ENCODE results near the gene MRC1. TPM values are rescaled to one million over a fixed set of nuclear protein-coding genes. Genes with fewer than 3 reads are reported as not detected.

The MRC1 gene
- total and polyA plus RNA-seq, 2 experiments from 2014 or later: not detected

GRCh38 chr10:17768496-17768895, 40.7 kb upstream of the MRC1 start:
- Histone ChIP-seq H3K4me2 (ENCODE audit: unreplicated experiment) (no peak overlapping the region), H3K27me3 (replicated peaks; ENCODE audit: insufficient read depth) (no peaks in the 10 kb centered on the region), H4K20me1 (ENCODE audit: insufficient read depth) (no peaks in the 10 kb centered on the region), H2AFZ (no peak overlapping the region), H3K4me3 (no peak overlapping the region), H3K36me3 (ENCODE audit: low read depth) (no peaks in the 10 kb centered on the region), H3K9ac (no peak overlapping the region), H3K79me2 (ENCODE audit: insufficient read depth) (no peaks in the 10 kb centered on the region), H3F3A (ENCODE audit: insufficient read depth) (peaks cover 5% of the 10 kb centered on the region; the same call in 1 of the 2 replicates), H3K9me2 (ENCODE audit: insufficient read depth) (no peaks in the 10 kb centered on the region), H3K4me1 (ENCODE audit: insufficient read depth) (peaks cover 10% of the 10 kb centered on the region), H3K27ac (no peak overlapping the region), H3K9me3 (ENCODE audit: low read depth) (no peaks in the 10 kb centered on the region)
- no peak for DNase-seq
- no peak for TF ChIP-seq EZH2 (IDR thresholded peaks at IDR 0.05; ENCODE audit: insufficient read depth, poor library complexity, severe bottlenecking)
- no peak for TF ChIP-seq EZH2phosphoT487 (IDR thresholded peaks at IDR 0.05; ENCODE audit: insufficient read depth, low read depth)
- in situ Hi-C loops (cut with MboI): no loop called here
- 94 to 97% methylated on average over 5 of the region's 5 CpGs for WGBS, 2 experiments (ENCODE audit: low coverage in 1 of 2, low lambda C conversion rate in 2 of 2, missing lambda C conversion rate in 2 of 2)

GRCh38 chr10:17768957-17769356, 40.2 kb upstream of the MRC1 start:
- Histone ChIP-seq H3K4me1 (ENCODE audit: insufficient read depth) (peaks cover 10% of the 10 kb centered on the region), H3K79me2 (ENCODE audit: insufficient read depth) (no peaks in the 10 kb centered on the region), H3K9me2 (ENCODE audit: insufficient read depth) (no peaks in the 10 kb centered on the region), H3K4me2 (ENCODE audit: unreplicated experiment) (no peak overlapping the region), H4K20me1 (ENCODE audit: insufficient read depth) (no peaks in the 10 kb centered on the region), H3K27ac (no peak overlapping the region), H3K9ac (no peak overlapping the region), H3K4me3 (no peak overlapping the region), H3K27me3 (replicated peaks; ENCODE audit: insufficient read depth) (no peaks in the 10 kb centered on the region), H3F3A (ENCODE audit: insufficient read depth) (peaks cover 5% of the 10 kb centered on the region; the same call in 1 of the 2 replicates), H2AFZ (no peak overlapping the region), H3K9me3 (ENCODE audit: low read depth) (no peaks in the 10 kb centered on the region), H3K36me3 (ENCODE audit: low read depth) (no peaks in the 10 kb centered on the region)
- WGBS, 2 experiments (ENCODE audit: low coverage in 1 of 2, low lambda C conversion rate in 2 of 2, missing lambda C conversion rate in 2 of 2): 46 to 47% methylated on average over 5 of the region's 5 CpGs
- peak; percentile 47 for DNase-seq
- in situ Hi-C loops (cut with MboI): no loop called here
- TF ChIP-seq EZH2 (IDR thresholded peaks at IDR 0.05; ENCODE audit: insufficient read depth, poor library complexity, severe bottlenecking) (no peak), EZH2phosphoT487 (IDR thresholded peaks at IDR 0.05; ENCODE audit: insufficient read depth, low read depth) (no peak)

- no peak for DNase-seq
- 78 to 86% methylated on average over 4 of the region's 4 CpGs for WGBS, 2 experiments (ENCODE audit: low coverage in 1 of 2, low lambda C conversion rate in 2 of 2, missing lambda C conversion rate in 2 of 2)
- peaks cover 5% of the 10 kb centered on the region; the same call in 1 of the 2 replicates for H3F3A ChIP-seq (ENCODE audit: insufficient read depth)
- no peak overlapping the region for H3K4me3 ChIP-seq
- H3K36me3 ChIP-seq (ENCODE audit: low read depth): no peaks in the 10 kb centered on the region
- no peak for TF ChIP-seq EZH2 (IDR thresholded peaks at IDR 0.05; ENCODE audit: insufficient read depth, poor library complexity, severe bottlenecking)
- no peak for TF ChIP-seq EZH2phosphoT487 (IDR thresholded peaks at IDR 0.05; ENCODE audit: insufficient read depth, low read depth)
- H3K9ac ChIP-seq: no peak overlapping the region
- H4K20me1 ChIP-seq (ENCODE audit: insufficient read depth): no peaks in the 10 kb centered on the region
- H3K9me3 ChIP-seq (ENCODE audit: low read depth): no peaks in the 10 kb centered on the region
- no peaks in the 10 kb centered on the region for H3K27me3 ChIP-seq (replicated peaks; ENCODE audit: insufficient read depth)
- no peak overlapping the region for H2AFZ ChIP-seq
- in situ Hi-C loops (cut with MboI): no loop called here
- H3K27ac ChIP-seq: no peak overlapping the region
- no peaks in the 10 kb centered on the region for H3K9me2 ChIP-seq (ENCODE audit: insufficient read depth)
- peaks cover 10% of the 10 kb centered on the region for H3K4me1 ChIP-seq (ENCODE audit: insufficient read depth)
- H3K4me2 ChIP-seq (ENCODE audit: unreplicated experiment): no peak overlapping the region
- H3K79me2 ChIP-seq (ENCODE audit: insufficient read depth): no peaks in the 10 kb centered on the region
Measured at GRCh38 chr10:17771017-17771416, 38.1 kb upstream of the MRC1 start.

DNA sequence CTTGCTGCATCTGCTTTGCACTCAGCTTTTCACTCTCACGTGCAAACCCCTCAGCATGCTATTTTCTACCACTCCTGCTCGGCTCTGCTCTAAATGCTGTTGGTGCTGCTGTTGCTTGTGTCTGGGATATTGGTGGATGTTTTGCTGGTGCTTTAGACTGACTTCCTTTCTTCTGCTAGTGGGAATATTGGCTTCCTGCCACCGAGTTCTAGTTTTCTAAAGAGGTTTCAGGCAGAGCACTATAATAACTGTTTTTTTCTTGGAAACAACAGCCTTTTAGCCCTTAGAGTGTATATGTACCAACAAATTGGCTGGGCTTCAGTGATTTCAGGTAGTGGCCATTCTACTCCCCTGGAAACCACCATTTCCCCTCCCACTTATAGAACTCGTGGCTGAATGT, 29.4 kb upstream of the MRC1 start:
- Histone ChIP-seq H3K4me2 (ENCODE audit: unreplicated experiment) (no peak overlapping the region), H3K4me1 (ENCODE audit: insufficient read depth) (peaks cover 21% of the 10 kb centered on the region), H3F3A (ENCODE audit: insufficient read depth) (peaks cover 22% of the 10 kb centered on the region), H3K27me3 (replicated peaks; ENCODE audit: insufficient read depth) (no peaks in the 10 kb centered on the region), H3K79me2 (ENCODE audit: insufficient read depth) (no peaks in the 10 kb centered on the region), H3K36me3 (ENCODE audit: low read depth) (no peaks in the 10 kb centered on the region), H3K4me3 (no peak overlapping the region), H3K9me2 (ENCODE audit: insufficient read depth) (no peaks in the 10 kb centered on the region), H4K20me1 (ENCODE audit: insufficient read depth) (no peaks in the 10 kb centered on the region), H3K9ac (no peak overlapping the region), H3K9me3 (ENCODE audit: low read depth) (no peaks in the 10 kb centered on the region), H2AFZ (no peak overlapping the region), H3K27ac (no peak overlapping the region)
- no peak for TF ChIP-seq EZH2phosphoT487 (IDR thresholded peaks at IDR 0.05; ENCODE audit: insufficient read depth, low read depth)
- no peak for TF ChIP-seq EZH2 (IDR thresholded peaks at IDR 0.05; ENCODE audit: insufficient read depth, poor library complexity, severe bottlenecking)
- in situ Hi-C loops (cut with MboI): no loop called here
- DNase-seq: no peak
- 52 to 59% methylated on average over 4 of the region's 4 CpGs for WGBS, 2 experiments (ENCODE audit: low coverage in 1 of 2, low lambda C conversion rate in 2 of 2, missing lambda C conversion rate in 2 of 2)

DNA sequence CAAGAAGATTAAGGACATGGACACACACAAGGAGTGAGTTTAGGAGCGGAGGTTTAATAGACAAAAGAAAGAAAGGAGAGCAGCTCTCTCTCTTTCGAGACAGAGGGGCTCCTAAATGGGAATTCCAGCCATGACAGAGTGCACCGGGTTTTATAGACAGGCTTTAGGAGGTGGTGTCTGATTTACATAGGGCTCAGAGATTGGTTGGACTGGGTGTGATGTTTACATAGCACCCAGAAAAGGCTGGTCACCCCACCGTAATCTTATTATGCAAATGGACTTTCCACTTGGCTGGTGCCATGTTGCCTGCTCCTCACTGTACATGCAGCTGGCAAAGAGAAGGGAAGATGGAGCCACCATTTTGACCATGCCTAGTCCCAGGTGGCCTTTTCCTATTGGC, 28.4 kb upstream of the MRC1 start:
- H3K9me3 ChIP-seq (ENCODE audit: low read depth): no peaks in the 10 kb centered on the region
- in situ Hi-C loops (cut with MboI): no loop called here

More for the DNA sequence above, 28.4 kb upstream of the MRC1 start:
- no peaks in the 10 kb centered on the region for H3K36me3 ChIP-seq (ENCODE audit: low read depth)
- H2AFZ ChIP-seq: no peak overlapping the region
- H3K9ac ChIP-seq: no peak overlapping the region
- 93 to 96% methylated on average over 4 of the region's 4 CpGs for WGBS, 2 experiments (ENCODE audit: low coverage in 1 of 2, low lambda C conversion rate in 2 of 2, missing lambda C conversion rate in 2 of 2)
- no peak for DNase-seq
- no peaks in the 10 kb centered on the region for H4K20me1 ChIP-seq (ENCODE audit: insufficient read depth)
- TF ChIP-seq EZH2phosphoT487 (IDR thresholded peaks at IDR 0.05; ENCODE audit: insufficient read depth, low read depth): no peak
- TF ChIP-seq EZH2 (IDR thresholded peaks at IDR 0.05; ENCODE audit: insufficient read depth, poor library complexity, severe bottlenecking): no peak
- H3K4me3 ChIP-seq: no peak overlapping the region
- H3K27ac ChIP-seq: no peak overlapping the region
- no peaks in the 10 kb centered on the region for H3K79me2 ChIP-seq (ENCODE audit: insufficient read depth)
- no peaks in the 10 kb centered on the region for H3K9me2 ChIP-seq (ENCODE audit: insufficient read depth)
- no peaks in the 10 kb centered on the region for H3K27me3 ChIP-seq (replicated peaks; ENCODE audit: insufficient read depth)
- peaks cover 30% of the 10 kb centered on the region for H3F3A ChIP-seq (ENCODE audit: insufficient read depth)
- H3K4me2 ChIP-seq (ENCODE audit: unreplicated experiment): no peak overlapping the region
- peaks cover 31% of the 10 kb centered on the region for H3K4me1 ChIP-seq (ENCODE audit: insufficient read depth)
